MM.1S (cell line): Measurements from ENCODE around the gene TMED6.

Experiments used
- CTCF ChIP-seq: fragments of 300-600 bp; sonication (generic); IDR thresholded peaks from 2 replicates; pipeline ENCODE4 v1.5.1; 2016; ENCODE audit warnings: antibody characterized with exemption, low read length, mixed read lengths
- EZH2phosphoT487 ChIP-seq: fragments of 300-600 bp; sonication (generic); IDR thresholded peaks from 2 replicates; pipeline ENCODE4 v1.6.1; 2018; ENCODE audit warnings: antibody characterized with exemption, low read length

GRCh38 chr16:69307091-69307490 lies 44.5 kb downstream of the TMED6 start:
- TF ChIP-seq CTCF (no peak), EZH2phosphoT487 (no peak)
